Testis (tissue), 2 donors: Measurements from ENCODE around the gene TTC3.

Experiments used
- POLR2A ChIP-seq: fragments of 450-650 bp; IDR thresholded peaks from one replicate; pipeline ENCODE4 v1.6.1; 2017; ENCODE audit warnings: antibody characterized with exemption, mild to moderate bottlenecking, moderate library complexity
- TF ChIP-seq, protein P1 (sequence below), 3 experiments: fragments of 450-650 bp in 2 of 3; fragments of 200-600 bp in 1 of 3; sonication (generic) in 1 of 3; IDR thresholded peaks; one replicate each; pipeline ENCODE4 v1.5.1; 2016 to 2019; ENCODE audit warnings: antibody characterized with exemption in 3 of 3, mild to moderate bottlenecking in 2 of 3, moderate library complexity in 1 of 3

- TF ChIP-seq, protein P1, sequence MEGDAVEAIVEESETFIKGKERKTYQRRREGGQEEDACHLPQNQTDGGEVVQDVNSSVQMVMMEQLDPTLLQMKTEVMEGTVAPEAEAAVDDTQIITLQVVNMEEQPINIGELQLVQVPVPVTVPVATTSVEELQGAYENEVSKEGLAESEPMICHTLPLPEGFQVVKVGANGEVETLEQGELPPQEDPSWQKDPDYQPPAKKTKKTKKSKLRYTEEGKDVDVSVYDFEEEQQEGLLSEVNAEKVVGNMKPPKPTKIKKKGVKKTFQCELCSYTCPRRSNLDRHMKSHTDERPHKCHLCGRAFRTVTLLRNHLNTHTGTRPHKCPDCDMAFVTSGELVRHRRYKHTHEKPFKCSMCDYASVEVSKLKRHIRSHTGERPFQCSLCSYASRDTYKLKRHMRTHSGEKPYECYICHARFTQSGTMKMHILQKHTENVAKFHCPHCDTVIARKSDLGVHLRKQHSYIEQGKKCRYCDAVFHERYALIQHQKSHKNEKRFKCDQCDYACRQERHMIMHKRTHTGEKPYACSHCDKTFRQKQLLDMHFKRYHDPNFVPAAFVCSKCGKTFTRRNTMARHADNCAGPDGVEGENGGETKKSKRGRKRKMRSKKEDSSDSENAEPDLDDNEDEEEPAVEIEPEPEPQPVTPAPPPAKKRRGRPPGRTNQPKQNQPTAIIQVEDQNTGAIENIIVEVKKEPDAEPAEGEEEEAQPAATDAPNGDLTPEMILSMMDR (IDR thresholded peaks at IDR 0.05) = no peak
- TF ChIP-seq POLR2A = no peak
Observed at GRCh38 chr21:37184784-37185593, 111.9 kb downstream of the TTC3 start.
